Endothelial cell (in vitro differentiated cells): ENCODE data around the gene STATH. TPM values are rescaled to one million over a fixed set of nuclear protein-coding genes. Genes with fewer than 3 reads are reported as not detected.

Experiments used
- DNase-seq: peaks from one replicate; pipeline ENCODE4 v3.0.0; 2021; ENCODE audit warnings: low spot score
- H3K27ac Mint-ChIP-seq: one replicate; pipeline ENCODE4 v1.8.0; 2021; ENCODE audit warnings: mixed read lengths, inconsistent platforms; ENCODE audit not compliant: unreplicated experiment
- H3K27me3 Mint-ChIP-seq: one replicate; pipeline ENCODE4 v1.8.0; 2021; ENCODE audit warnings: mild to moderate bottlenecking, moderate library complexity, mixed read lengths, inconsistent platforms; ENCODE audit not compliant: unreplicated experiment
- H3K36me3 Mint-ChIP-seq: one replicate; pipeline ENCODE4 v1.8.0; 2021; ENCODE audit warnings: mild to moderate bottlenecking, low read depth, mixed read lengths, inconsistent platforms; ENCODE audit not compliant: unreplicated experiment
- H3K4me1 Mint-ChIP-seq: one replicate; pipeline ENCODE4 v1.8.0; 2021; ENCODE audit warnings: mild to moderate bottlenecking, mixed read lengths, inconsistent platforms; ENCODE audit not compliant: unreplicated experiment
- H3K4me3 Mint-ChIP-seq: one replicate; pipeline ENCODE4 v1.8.0; 2021; ENCODE audit warnings: mild to moderate bottlenecking, mixed read lengths, inconsistent platforms; ENCODE audit not compliant: unreplicated experiment
- H3K9me3 Mint-ChIP-seq: one replicate; pipeline ENCODE4 v1.8.0; 2021; ENCODE audit warnings: mixed read lengths, inconsistent platforms; ENCODE audit not compliant: unreplicated experiment
- CTCF ChIP-seq: fragments of 200-600 bp; sonication (generic); IDR thresholded peaks from one replicate; pipeline ENCODE4 v1.5.0; 2021; ENCODE audit warnings: antibody characterized with exemption; ENCODE audit not compliant: unreplicated experiment
- long read RNA-seq: library from polyadenylated mRNA; unstranded; transcript quantifications from one replicate; pipeline ENCODE4 v2.0.0, GENCODE V29; 2020; ENCODE audit not compliant: unreplicated experiment
- total RNA-seq: library from RNA; stranded (reverse); fragmentation: NEBNext Ultra II Directional; extraction: Animal tissue kit (Norgen Biotek cat#: 25700); gene quantifications from one replicate; pipeline ENCODE4 v1.2.1, GENCODE V29; 2021; ENCODE audit not compliant: unreplicated experiment

The STATH gene
- not detected for total RNA-seq
- long read RNA-seq = 0 reads

GRCh38 chr4:69995526-69996016 is at the start of gene STATH:
Gene STATH (plus strand): TSS chr4:69995966. CDS start chr4:69998438, 2,472 bp downstream.
- TF ChIP-seq CTCF = no peak
- no peaks in the 10 kb centered on the region for H3K36me3 Mint-ChIP-seq
- H3K4me1 Mint-ChIP-seq = no peaks in the 10 kb centered on the region
- no peak for DNase-seq
- no peak within 1 kb of the TSS for H3K27ac Mint-ChIP-seq
- no peaks in the 10 kb centered on the region for H3K9me3 Mint-ChIP-seq
- H3K27me3 Mint-ChIP-seq = no peaks in the 10 kb centered on the region
- no peak within 1 kb of the TSS for H3K4me3 Mint-ChIP-seq

- Mint-ChIP-seq H3K27me3 (peaks cover 2% of the 10 kb centered on the region), H3K4me1 (no peaks in the 10 kb centered on the region), H3K4me3 (no peak overlapping the region)
Observed at GRCh38 chr4:69951602-69952001, 44.2 kb upstream of the STATH start.

GRCh38 chr4:69957209-69957608 is 38.6 kb upstream of the STATH start:
- H3K9me3 Mint-ChIP-seq = no peaks in the 10 kb centered on the region
- no peak overlapping the region for H3K4me3 Mint-ChIP-seq
- no peaks in the 10 kb centered on the region for H3K4me1 Mint-ChIP-seq
- DNase-seq = no peak
- no peak for TF ChIP-seq CTCF
- no peak overlapping the region for H3K27ac Mint-ChIP-seq
- H3K27me3 Mint-ChIP-seq = peaks cover 2% of the 10 kb centered on the region
- no peaks in the 10 kb centered on the region for H3K36me3 Mint-ChIP-seq

More at GRCh38 chr4:69951602-69952001, 44.2 kb upstream of the STATH start:
- no peaks in the 10 kb centered on the region for H3K36me3 Mint-ChIP-seq
- H3K9me3 Mint-ChIP-seq = no peaks in the 10 kb centered on the region
- TF ChIP-seq CTCF = no peak
- no peak for DNase-seq
- no peak overlapping the region for H3K27ac Mint-ChIP-seq

GRCh38 chr4:69965628-69966027 is 30.1 kb upstream of the STATH start, which contains the start of gene CSN2:
Gene CSN2 (minus strand): TSS chr4:69965728. CDS start chr4:69960995, 4,733 bp downstream.
- H3K9me3 Mint-ChIP-seq = no peaks in the 10 kb centered on the region
- H3K4me1 Mint-ChIP-seq = peaks cover 3% of the 10 kb centered on the region
- H3K27ac Mint-ChIP-seq = no peak within 1 kb of the TSS
- no peaks in the 10 kb centered on the region for H3K36me3 Mint-ChIP-seq
- no peak for DNase-seq
- no peak within 1 kb of the TSS for H3K4me3 Mint-ChIP-seq
- no peaks in the 10 kb centered on the region for H3K27me3 Mint-ChIP-seq
- no peak for TF ChIP-seq CTCF

GRCh38 chr4:69970071-69970470 is 25.7 kb upstream of the STATH start:
- H3K27ac Mint-ChIP-seq = no peak overlapping the region
- H3K9me3 Mint-ChIP-seq = no peaks in the 10 kb centered on the region
- no peaks in the 10 kb centered on the region for H3K27me3 Mint-ChIP-seq

More at GRCh38 chr4:69970071-69970470, 25.7 kb upstream of the STATH start:
- Mint-ChIP-seq H3K4me1 (peaks cover 3% of the 10 kb centered on the region), H3K36me3 (no peaks in the 10 kb centered on the region), H3K4me3 (no peak overlapping the region)
- no peak for TF ChIP-seq CTCF
- DNase-seq = no peak
